Peyer's patch (tissue), 4 donors: ENCODE data around the gene AQP3.

Experiments used
- POLR2A ChIP-seq, 2 donors: fragments of 450-650 bp; IDR thresholded peaks; one replicate each; pipeline ENCODE4 v1.5.1; 2017; ENCODE audit warnings: antibody characterized with exemption in 2 of 2, mild to moderate bottlenecking in 2 of 2, moderate library complexity in 2 of 2
- TF ChIP-seq, protein P1 (sequence below), 6 experiments: fragments of 450-650 bp in 4 of 6; fragments of 200-600 bp in 2 of 6; sonication (generic) in 1 of 6; IDR thresholded peaks; one replicate each; pipeline ENCODE4 v1.5.1; 2017 to 2019; ENCODE audit warnings: antibody characterized with exemption in 6 of 6, mild to moderate bottlenecking in 3 of 6, moderate library complexity in 1 of 6

DNA sequence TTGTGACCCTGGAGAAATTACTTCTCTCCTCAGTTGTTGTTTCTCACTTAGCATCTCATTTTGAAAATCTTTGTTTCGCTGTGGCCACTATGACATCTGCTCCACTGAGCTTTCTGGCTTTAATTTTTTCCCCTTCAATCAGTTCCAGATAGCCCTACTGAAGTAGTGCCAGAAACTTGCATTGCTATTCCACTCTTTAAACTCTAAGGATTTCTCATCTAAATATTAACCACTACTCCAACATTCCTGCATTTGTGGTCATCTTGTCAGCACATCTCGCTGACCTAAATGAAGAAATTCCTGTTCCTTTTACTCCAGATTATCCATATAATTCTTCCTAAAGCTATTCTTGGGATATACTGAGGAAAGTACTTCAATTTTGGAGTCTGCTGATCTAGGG lies 41.7 kb upstream of the AQP3 start:
- TF ChIP-seq, protein P1, sequence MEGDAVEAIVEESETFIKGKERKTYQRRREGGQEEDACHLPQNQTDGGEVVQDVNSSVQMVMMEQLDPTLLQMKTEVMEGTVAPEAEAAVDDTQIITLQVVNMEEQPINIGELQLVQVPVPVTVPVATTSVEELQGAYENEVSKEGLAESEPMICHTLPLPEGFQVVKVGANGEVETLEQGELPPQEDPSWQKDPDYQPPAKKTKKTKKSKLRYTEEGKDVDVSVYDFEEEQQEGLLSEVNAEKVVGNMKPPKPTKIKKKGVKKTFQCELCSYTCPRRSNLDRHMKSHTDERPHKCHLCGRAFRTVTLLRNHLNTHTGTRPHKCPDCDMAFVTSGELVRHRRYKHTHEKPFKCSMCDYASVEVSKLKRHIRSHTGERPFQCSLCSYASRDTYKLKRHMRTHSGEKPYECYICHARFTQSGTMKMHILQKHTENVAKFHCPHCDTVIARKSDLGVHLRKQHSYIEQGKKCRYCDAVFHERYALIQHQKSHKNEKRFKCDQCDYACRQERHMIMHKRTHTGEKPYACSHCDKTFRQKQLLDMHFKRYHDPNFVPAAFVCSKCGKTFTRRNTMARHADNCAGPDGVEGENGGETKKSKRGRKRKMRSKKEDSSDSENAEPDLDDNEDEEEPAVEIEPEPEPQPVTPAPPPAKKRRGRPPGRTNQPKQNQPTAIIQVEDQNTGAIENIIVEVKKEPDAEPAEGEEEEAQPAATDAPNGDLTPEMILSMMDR (IDR thresholded peaks at IDR 0.05): no peak
- TF ChIP-seq POLR2A (IDR thresholded peaks at IDR 0.05): no peak
